HG03064 (cell line): Measurements from ENCODE around the gene KL.

Source experiments
- ATAC-seq: cut with Tn5 transposase; IDR thresholded peaks from one replicate; pipeline ENCODE4 v1.9.1; 2021; ENCODE audit warnings: low read depth; ENCODE audit not compliant: unreplicated experiment

KL gene

DNA sequence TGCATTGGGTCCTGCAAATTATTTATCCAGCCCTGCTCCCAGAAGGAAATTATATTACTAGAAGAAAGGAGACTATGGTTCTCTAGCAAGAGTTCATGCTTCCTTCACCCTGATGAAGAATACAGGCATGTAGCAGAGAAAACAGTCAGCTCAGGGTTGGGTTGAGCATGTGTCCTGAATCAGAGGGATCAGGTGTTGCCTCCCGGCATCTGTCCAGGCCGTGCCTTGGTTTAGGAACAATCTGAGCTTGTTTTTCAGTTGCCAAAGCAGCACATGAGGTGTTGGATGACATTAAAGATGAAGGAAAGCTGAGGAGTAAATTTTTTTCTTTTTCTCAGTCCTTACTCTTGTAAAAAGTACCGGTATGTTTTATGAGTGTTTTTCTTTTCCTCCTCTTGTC, 62.0 kb downstream of the KL start:
- no peak for ATAC-seq

DNA sequence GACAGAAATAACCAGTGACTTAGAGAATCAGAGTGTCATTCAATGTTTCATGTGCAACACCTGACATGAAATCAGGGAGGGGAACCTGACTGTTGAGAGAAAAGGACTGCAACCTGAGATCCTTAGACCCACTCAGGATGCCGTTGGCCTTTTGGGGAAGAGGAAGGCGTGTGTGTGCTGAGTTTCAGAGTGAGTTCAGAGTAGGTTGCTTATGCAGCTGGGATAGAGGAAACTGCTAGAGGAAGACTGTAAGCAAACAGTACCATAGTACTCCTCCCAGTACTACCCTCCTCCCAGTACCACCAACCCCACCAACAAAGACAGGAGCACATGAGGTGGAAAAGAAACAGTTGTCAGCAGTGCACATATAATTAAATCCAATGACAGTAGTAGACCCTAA, 63.7 kb downstream of the KL start:
- ATAC-seq, result no peak

DNA sequence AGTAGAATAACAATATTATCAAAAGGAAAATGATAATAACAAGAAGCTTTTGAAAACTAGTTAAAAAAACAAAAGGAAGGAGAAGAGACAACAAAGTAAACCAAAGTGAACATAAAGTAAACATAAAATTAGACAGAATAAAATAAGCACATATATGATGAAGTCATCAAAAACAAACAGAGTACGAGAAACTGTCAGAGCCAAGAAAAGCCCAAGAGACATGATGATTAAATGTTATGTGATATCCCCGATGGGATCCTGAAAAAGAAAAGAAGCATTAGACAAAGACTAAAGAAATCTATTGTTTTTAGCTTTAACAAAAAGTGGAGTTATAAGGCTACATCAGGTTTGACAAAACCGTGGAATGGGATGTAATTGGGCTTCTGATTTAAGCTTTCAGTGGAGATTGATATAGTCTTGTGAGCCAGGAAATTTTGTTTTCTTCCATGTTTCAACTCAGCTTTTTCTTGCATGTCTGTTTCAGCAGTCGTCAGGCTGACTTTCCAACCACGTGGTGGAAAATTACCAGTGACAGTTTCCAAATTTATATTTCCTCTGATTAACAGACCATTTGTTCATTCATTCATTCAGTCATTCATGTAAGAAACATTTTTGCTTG, 64.9 kb downstream of the KL start:
- ATAC-seq, result no peak

DNA sequence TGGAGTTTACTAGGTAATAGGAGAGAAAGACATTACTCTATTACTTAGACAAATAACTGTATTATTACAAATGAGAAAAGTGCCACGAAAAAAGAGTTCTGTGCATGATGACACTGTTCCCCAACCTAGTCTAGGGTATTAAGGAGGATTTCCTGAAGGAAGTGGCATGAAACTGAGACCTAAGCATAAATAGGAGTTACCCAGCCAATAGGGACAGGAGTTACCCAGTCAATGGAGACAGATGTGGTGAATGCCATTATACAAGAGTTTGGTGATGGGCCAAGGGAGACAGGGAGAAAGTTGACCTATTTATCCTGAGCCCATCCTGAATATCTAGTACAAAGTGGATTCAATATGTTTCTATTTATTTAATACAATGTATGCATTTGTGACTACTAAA, 65.4 kb downstream of the KL start:
- ATAC-seq, result no peak

- no peak for ATAC-seq
These were observed 66.8 kb downstream of the KL start for GRCh38 chr13:33083054-33083453.

- ATAC-seq, result no peak
These were observed 70.9 kb downstream of the KL start for GRCh38 chr13:33087091-33087490.

- no peak for ATAC-seq
These were observed 71.6 kb downstream of the KL start for GRCh38 chr13:33087790-33088189.

- ATAC-seq, result no peak
These were observed 73.1 kb downstream of the KL start for GRCh38 chr13:33089311-33089710.

GRCh38 chr13:33090755-33091414, 74.7 kb downstream of the KL start:
- no peak for ATAC-seq

DNA sequence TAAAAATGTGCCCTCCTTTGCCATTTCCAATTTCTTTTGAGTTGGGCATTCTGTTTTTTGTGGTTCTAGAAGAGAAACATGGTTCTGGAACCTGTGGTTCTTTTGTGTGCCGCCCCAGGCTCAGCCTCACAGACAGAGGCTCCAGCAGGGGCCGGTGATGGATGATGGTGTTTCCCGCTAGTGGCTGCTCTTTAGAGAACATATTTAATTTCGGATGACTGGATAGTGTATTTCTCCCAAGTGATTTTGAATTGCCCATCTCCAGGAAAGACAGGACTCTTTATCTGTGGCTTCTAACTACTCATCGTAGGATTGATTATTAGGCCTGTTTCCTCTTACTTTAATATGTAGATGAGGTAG, 75.2 kb downstream of the KL start:
- ATAC-seq, result no peak

GRCh38 chr13:33092073-33092987, 76.1 kb downstream of the KL start:
- ATAC-seq, result no peak

- no peak for ATAC-seq
These were observed 80.8 kb downstream of the KL start for GRCh38 chr13:33096886-33097605.

GRCh38 chr13:33099860-33100259, 83.6 kb downstream of the KL start:
- ATAC-seq, result no peak

DNA sequence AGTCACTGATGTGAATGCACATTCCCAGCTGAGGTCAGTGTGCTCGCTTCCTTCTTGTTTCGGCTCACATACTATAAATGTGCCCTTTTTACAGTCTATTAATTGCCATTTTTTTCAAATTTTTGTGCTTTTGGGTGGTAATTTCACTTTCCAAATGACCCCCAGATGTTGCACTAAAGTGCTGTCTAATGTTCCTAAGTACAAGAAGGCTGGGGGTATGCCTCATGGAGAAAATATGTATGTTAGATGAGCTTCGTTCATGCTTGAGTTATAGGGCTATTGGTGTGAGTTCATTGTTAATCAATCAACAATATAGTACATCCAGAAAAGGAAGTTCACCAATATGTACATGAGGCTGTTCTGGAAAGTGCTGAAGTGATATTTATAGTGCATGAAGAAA, 84.7 kb downstream of the KL start:
- ATAC-seq, result no peak

DNA sequence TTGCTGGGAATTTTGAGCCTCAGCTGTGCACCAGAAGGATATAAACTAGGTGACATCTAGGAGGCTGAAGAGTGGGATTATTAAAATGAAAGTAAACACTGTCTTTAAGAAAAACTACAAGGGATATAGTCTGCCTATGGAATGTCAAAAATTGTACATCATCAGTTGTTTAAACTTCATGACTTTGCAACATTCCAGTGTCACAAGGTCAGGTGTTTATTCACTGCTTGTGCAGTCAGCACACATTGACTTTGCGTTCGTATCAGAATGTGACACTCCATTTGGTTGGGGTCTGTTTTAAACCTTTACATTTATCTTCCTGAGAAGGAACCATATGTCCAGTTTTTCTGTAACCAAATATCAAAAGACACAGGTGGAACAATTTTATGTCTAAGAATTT, 85.6 kb downstream of the KL start:
- no peak for ATAC-seq

GRCh38 chr13:33103457-33103856, 87.2 kb downstream of the KL start:
- ATAC-seq, result no peak

GRCh38 chr13:33105387-33106005, 89.3 kb downstream of the KL start:
- no peak for ATAC-seq

DNA sequence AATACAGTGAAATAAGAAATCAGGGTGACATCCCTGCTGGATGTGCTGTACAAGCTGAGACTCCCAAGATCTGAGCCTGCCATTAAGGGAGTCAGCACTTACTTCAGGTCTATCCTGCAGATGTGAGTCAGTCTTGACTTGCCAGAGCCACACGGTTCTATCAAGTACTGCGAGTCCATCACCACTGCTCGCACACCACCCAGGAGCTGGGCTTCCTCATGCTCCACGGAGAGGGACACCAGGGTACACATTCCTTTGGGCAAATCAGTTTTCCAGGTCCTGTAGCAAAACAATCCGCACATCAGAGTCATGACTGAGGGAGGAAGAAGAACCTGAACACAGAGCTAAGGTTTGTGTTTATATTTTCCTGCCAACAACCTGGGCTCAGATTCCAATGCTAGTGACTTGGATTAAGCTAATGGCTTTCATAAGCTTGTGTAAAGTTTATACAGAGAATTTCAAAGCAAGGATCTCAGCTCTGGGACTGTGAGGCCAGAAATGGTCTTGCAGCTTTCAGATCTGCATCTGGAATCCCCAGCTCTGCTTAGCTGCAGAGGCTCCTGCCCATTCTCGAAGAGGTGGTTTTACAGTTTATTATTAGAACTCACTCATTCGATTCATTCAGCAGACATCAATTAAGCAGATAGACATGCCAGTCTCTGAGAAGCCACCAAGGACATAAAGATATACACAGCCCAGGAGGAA, 90.6 kb downstream of the KL start:
- ATAC-seq, result no peak

GRCh38 chr13:33107361-33107760, 91.1 kb downstream of the KL start:
- no peak for ATAC-seq

- no peak for ATAC-seq
These were observed 92.4 kb downstream of the KL start for GRCh38 chr13:33108620-33109019.
